Measurements from ENCODE around the gene CHRNB2. TPM values are rescaled to one million over a fixed set of nuclear protein-coding genes. Genes with fewer than 3 reads are reported as not detected.

Gene CHRNB2
- total and polyA plus RNA-seq, 9 of the 15 experiments (the other 6 are each of a cell fraction or from before 2014, with no cell fraction given) = 0.01 TPM; not detected in 8

DNA sequence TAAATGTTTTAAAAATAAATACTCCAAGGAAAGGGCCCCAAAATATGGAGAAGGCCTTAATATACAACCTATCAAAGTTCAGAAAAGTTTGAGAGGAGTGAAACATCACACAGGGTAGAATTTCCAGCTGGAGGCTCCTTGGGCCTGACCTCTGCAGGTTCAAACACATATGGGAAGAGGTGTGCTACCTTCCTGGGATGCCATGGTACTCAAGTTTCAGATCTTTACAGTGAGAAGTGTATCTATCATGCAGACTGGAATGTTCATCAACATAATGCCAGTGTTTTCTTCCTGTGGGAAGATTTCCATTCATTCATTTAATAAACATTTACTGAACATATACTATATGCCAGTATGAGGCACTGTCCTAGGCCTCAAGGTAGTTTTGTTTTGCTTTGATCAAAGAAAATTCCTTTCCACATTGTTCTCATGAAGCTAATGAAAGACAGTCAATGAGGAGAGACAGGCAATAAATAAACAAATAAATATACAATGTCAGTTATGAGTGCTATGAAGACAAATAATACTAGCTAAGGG, 55.0 kb downstream of the CHRNB2 start:
- DNase-seq (ENCODE audit: extremely low read depth in 1 of 4, low spot score in 3 of 4) = no peak
- H3K9ac ChIP-seq (ENCODE audit: insufficient read depth in 1 of 2, low read depth in 2 of 2, low read length in 2 of 2) = no peak overlapping the region
- no TSS peak for BruUV-seq (replicated peaks)
- no peak for FAIRE-seq
- no peaks in the 10 kb centered on the region; the same call in 1 of the 2 replicates for H4K20me1 ChIP-seq (replicated peaks; ENCODE audit: control insufficient read depth, insufficient read depth, low read length)
- H3K9me3 ChIP-seq (replicated peaks; ENCODE audit: control insufficient read depth, insufficient read depth, low read depth, low read length) = no peaks in the 10 kb centered on the region
- intact Hi-C loops (cut with micrococcal nuclease) = no loop called here
- no peak for ATAC-seq
- H3K4me1 ChIP-seq (replicated peaks in 1 of 2; ENCODE audit: control insufficient read depth in 2 of 2, insufficient read depth in 2 of 2, low read length in 2 of 2) = peaks cover 13% of the 10 kb centered on the region in 2 experiments
- H3K27me3 ChIP-seq (ENCODE audit: control insufficient read depth in 2 of 2, insufficient read depth in 2 of 2, low read length in 2 of 2) = no peaks in the 10 kb centered on the region
- H3K79me2 ChIP-seq (ENCODE audit: control insufficient read depth, insufficient read depth, low read length) = peaks cover 88% of the 10 kb centered on the region
- ChIA-PET POLR2A (interaction anchor here (0.6 to 0.8 kb wide), 2 partner anchors 14 to 17 kb away, joined by 3 read pairs; no protein-coding TSS in a partner anchor), CTCF (ENCODE audit: low intra/inter-chr PET ratio) (no interaction called here)
- H3K4me3 ChIP-seq = no peak overlapping the region
- H3K9me1 ChIP-seq (ENCODE audit: control insufficient read depth, insufficient read depth, low read length) = no peaks in the 10 kb centered on the region
- in situ Hi-C loops (cut with MboI) = no loop called here
- TF ChIP-seq NR2C2 (CRISPR knock-in tag; IDR thresholded peaks at IDR 0.05) (no peak), NR2C2 (tag; IDR thresholded peaks at IDR 0.05) (no peak), DPF2 (IDR thresholded peaks at IDR 0.05) (no peak), XRCC3 (IDR thresholded peaks at IDR 0.05) (no peak), PCBP1 (IDR thresholded peaks at IDR 0.05; ENCODE audit: low read depth, low read length, poor library complexity, severe bottlenecking) (no peak), DMBX1 (CRISPR knock-in tag; IDR thresholded peaks at IDR 0.05; ENCODE audit: borderline replicate concordance) (no peak), SRSF9 (IDR thresholded peaks at IDR 0.05; ENCODE audit: borderline replicate concordance, low read depth, low read length) (no peak), SMARCC2 (IDR thresholded peaks at IDR 0.05; ENCODE audit: low read depth) (no peak), TAF1 (IDR thresholded peaks at IDR 0.05; ENCODE audit: control insufficient read depth, extremely low read depth, insufficient read depth, low read length, severe bottlenecking) (no peak), CHCHD3 (CRISPR knock-in tag; IDR thresholded peaks at IDR 0.05) (no peak), BCOR (IDR thresholded peaks at IDR 0.05) (no peak), ZNF696 (CRISPR knock-in tag; conservative IDR thresholded peaks at IDR 0.05) (no peak), RFX1 (IDR thresholded peaks at IDR 0.05) (no peak), CHD4 (IDR thresholded peaks at IDR 0.05; ENCODE audit: insufficient read depth, insufficient replicate concordance, low read depth, low read length, poor library complexity, severe bottlenecking) (no peak), SMARCA4 (IDR thresholded peaks at IDR 0.05) (no peak)
- TF ChIP-seq, protein P1, sequence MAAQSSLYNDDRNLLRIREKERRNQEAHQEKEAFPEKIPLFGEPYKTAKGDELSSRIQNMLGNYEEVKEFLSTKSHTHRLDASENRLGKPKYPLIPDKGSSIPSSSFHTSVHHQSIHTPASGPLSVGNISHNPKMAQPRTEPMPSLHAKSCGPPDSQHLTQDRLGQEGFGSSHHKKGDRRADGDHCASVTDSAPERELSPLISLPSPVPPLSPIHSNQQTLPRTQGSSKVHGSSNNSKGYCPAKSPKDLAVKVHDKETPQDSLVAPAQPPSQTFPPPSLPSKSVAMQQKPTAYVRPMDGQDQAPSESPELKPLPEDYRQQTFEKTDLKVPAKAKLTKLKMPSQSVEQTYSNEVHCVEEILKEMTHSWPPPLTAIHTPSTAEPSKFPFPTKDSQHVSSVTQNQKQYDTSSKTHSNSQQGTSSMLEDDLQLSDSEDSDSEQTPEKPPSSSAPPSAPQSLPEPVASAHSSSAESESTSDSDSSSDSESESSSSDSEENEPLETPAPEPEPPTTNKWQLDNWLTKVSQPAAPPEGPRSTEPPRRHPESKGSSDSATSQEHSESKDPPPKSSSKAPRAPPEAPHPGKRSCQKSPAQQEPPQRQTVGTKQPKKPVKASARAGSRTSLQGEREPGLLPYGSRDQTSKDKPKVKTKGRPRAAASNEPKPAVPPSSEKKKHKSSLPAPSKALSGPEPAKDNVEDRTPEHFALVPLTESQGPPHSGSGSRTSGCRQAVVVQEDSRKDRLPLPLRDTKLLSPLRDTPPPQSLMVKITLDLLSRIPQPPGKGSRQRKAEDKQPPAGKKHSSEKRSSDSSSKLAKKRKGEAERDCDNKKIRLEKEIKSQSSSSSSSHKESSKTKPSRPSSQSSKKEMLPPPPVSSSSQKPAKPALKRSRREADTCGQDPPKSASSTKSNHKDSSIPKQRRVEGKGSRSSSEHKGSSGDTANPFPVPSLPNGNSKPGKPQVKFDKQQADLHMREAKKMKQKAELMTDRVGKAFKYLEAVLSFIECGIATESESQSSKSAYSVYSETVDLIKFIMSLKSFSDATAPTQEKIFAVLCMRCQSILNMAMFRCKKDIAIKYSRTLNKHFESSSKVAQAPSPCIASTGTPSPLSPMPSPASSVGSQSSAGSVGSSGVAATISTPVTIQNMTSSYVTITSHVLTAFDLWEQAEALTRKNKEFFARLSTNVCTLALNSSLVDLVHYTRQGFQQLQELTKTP (IDR thresholded peaks at IDR 0.05; ENCODE audit: low read depth in 1 of 2, partially characterized antibody in 2 of 2) = no peak
- peaks cover 38% of the 10 kb centered on the region; the same call in 2 of the 3 replicates for H3K36me3 ChIP-seq (ENCODE audit: control insufficient read depth, insufficient read depth, low read length)
- no peak overlapping the region for H2AFZ ChIP-seq (ENCODE audit: low read depth, low read length)
- H3K4me2 ChIP-seq (ENCODE audit: insufficient read depth, low read length) = no peak overlapping the region
- no peak overlapping the region for H3K27ac ChIP-seq (ENCODE audit: extremely low read depth, low read depth, low read length)
